Activated CD4-positive, alpha-beta T cell treated with anti-CD3 and anti-CD28 coated beads for 36 hours (primary cell): ENCODE data around the gene STAT4. TPM values are rescaled to one million over a fixed set of nuclear protein-coding genes. Genes with fewer than 3 reads are reported as not detected.

Experiments
- ATAC-seq: fragments of 200-7000 bp; cut with Tn5 transposase; one replicate; pipeline ENCODE4 v1.10.0; 2021; ENCODE audit warnings: mild to moderate bottlenecking, moderate library complexity
- CTCF ChIA-PET: fragments of 350-600 bp; sonication (Branson Sonifier 250); formaldehyde crosslinking; loops from one replicate; lab custom pipeline; 2021; ENCODE audit warnings: antibody characterized with exemption; lab: Charles Lee
- POLR2A ChIA-PET: fragments of 350-600 bp; sonication (Branson Sonifier 250); formaldehyde crosslinking; loops from one replicate; lab custom pipeline; 2021; ENCODE audit warnings: antibody characterized with exemption, inconsistent platforms; lab: Charles Lee
- DNase-seq: peaks from one replicate; pipeline ENCODE4 v3.0.0-alpha.2; 2020
- H3K27ac Mint-ChIP-seq: one replicate; pipeline ENCODE4 v1.8.0; 2021; ENCODE audit warnings: mixed read lengths
- H3K27me3 Mint-ChIP-seq: one replicate; pipeline ENCODE4 v1.8.0; 2021; ENCODE audit warnings: mixed read lengths
- H3K36me3 Mint-ChIP-seq: one replicate; pipeline ENCODE4 v1.8.0; 2021; ENCODE audit warnings: low read depth, mixed read lengths
- H3K4me1 Mint-ChIP-seq: one replicate; pipeline ENCODE4 v1.8.0; 2021; ENCODE audit warnings: mixed read lengths
- H3K4me3 Mint-ChIP-seq: one replicate; pipeline ENCODE4 v1.8.0; 2021; ENCODE audit warnings: mild to moderate bottlenecking, moderate library complexity, mixed read lengths
- H3K9me3 Mint-ChIP-seq: one replicate; pipeline ENCODE4 v1.8.0; 2021; ENCODE audit warnings: low read depth, mixed read lengths
- intact Hi-C, 2 experiments: fragments of 100-400 bp; cut with DNase I in 1 of 2; cut with micrococcal nuclease in 1 of 2; formaldehyde crosslinking; loops; one replicate each; pipeline versions ENCODE4 v1.14.2 to v1.15.1; 2022 to 2024; cut with DNase I, micrococcal nuclease
- total RNA-seq, 2 experiments: library from RNA; stranded (reverse); gene quantifications; one replicate each; pipeline ENCODE4 v1.2.3, GENCODE V29; 2021

The STAT4 gene
- total RNA-seq, 2 experiments from 2014 or later = 48.8 to 59.5 TPM

GRCh38 chr2:191012845-191013681 is 137.7 kb downstream of the STAT4 start:
- Mint-ChIP-seq H3K4me1 (peaks cover 40% of the 10 kb centered on the region), H3K4me3 (no peak overlapping the region), H3K9me3 (peaks cover 10% of the 10 kb centered on the region), H3K36me3 (peaks cover 25% of the 10 kb centered on the region), H3K27me3 (no peaks in the 10 kb centered on the region), H3K27ac (no peak overlapping the region)
- DNase-seq (no peak), ATAC-seq (peak; percentile 4)
- ChIA-PET POLR2A (interaction anchor here (0.6 to 3.7 kb wide), 3 partner anchors 10 to 1656 kb away, joined by 4 to 24 read pairs (median 8); no protein-coding TSS in a partner anchor), CTCF (interaction anchor here (0.6 to 3.1 kb wide), 7 partner anchors 8 to 142 kb away, joined by 3 to 13 read pairs (median 7); no protein-coding TSS in a partner anchor)
- intact Hi-C loops = loop anchor here (1.0 to 10.0 kb wide), 3 partner anchors 17 to 608 kb away; partner anchors contain the start of gene MFSD6 (in 1 of the 2)

- ChIA-PET POLR2A (interaction anchor here (1.2 to 3.7 kb wide), 2 partner anchors 10 to 15 kb away, joined by 4 to 24 read pairs; no protein-coding TSS in a partner anchor), CTCF (interaction anchor here (0.6 to 3.1 kb wide), 8 partner anchors 8 to 162 kb away, joined by 3 to 13 read pairs (median 5); no protein-coding TSS in a partner anchor)
- intact Hi-C loops = loop anchor here in 1 of 2 experiments (2.0 to 10.0 kb wide), 2 partner anchors 44 to 608 kb away; partner anchors contain the start of gene MFSD6
- DNase-seq (no peak), ATAC-seq (no peak)
- H3K36me3 Mint-ChIP-seq = peaks cover 32% of the 10 kb centered on the region
- H3K4me1 Mint-ChIP-seq = peaks cover 41% of the 10 kb centered on the region
- peaks cover 10% of the 10 kb centered on the region for H3K9me3 Mint-ChIP-seq
- no peak overlapping the region for H3K4me3 Mint-ChIP-seq
- no peak overlapping the region for H3K27ac Mint-ChIP-seq
- no peaks in the 10 kb centered on the region for H3K27me3 Mint-ChIP-seq
Measured at GRCh38 chr2:191012346-191012745, 138.4 kb downstream of the STAT4 start.

- H3K36me3 Mint-ChIP-seq = peaks cover 41% of the 10 kb centered on the region
- H3K4me3 Mint-ChIP-seq = no peak overlapping the region
- CTCF ChIA-PET = interaction anchor here (0.6 to 3.1 kb wide), 8 partner anchors 9 to 522 kb away, joined by 3 to 13 read pairs (median 5); no protein-coding TSS in a partner anchor
- intact Hi-C loops = loop anchor here in 1 of 2 experiments (10.0 kb wide), 1 partner anchor 606 kb away; the partner anchor contains the start of gene MFSD6
- no peak overlapping the region for H3K27ac Mint-ChIP-seq
- no peaks in the 10 kb centered on the region for H3K27me3 Mint-ChIP-seq
- peaks cover 43% of the 10 kb centered on the region for H3K4me1 Mint-ChIP-seq
- H3K9me3 Mint-ChIP-seq = peaks cover 6% of the 10 kb centered on the region
- DNase-seq = peak; percentile 36
- no peak for ATAC-seq
- POLR2A ChIA-PET = interaction anchor here (0.6 to 3.7 kb wide), 5 partner anchors 9 to 124 kb away, joined by 3 to 24 read pairs (median 3); no protein-coding TSS in a partner anchor
Measured at GRCh38 chr2:191010887-191011885, 139.6 kb downstream of the STAT4 start.

DNA sequence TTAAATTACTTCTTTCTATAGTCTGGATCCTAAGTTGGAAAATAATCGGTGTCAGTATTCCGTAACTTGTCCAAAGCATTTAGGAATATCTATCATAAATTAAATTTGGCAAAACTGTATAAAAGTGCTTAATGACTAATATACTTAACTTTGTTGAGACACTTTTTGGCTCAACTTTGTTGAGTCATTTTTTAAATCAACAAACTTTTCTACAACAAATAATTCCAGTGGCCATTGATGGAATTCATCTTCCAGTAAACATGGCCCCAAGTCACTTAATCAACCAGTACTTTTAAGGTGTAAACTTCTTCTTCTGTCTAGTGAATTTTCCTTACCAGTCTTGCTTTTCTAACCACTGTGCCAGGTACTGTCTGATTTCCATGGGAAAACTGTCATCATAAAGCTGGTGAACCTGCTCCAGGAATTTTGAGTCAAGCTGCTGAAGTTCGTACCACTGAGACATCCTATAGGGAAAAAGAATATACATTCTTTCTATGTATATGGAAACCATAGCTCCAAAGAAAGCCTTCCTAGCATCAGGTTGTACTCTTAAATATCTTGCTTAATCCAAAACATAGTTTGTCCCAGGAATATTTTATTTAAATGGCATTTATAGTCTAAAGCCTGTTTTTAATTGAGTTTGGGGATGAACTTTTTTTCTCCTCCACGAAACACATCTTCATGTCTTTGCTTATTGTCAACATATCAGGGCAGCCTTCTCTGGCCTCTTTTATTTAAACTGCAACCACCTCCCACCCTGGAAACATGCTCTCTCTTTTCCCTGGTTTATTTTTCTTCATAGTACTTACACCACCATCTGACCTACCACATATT is 141.0 kb downstream of the STAT4 start:
- H3K4me1 Mint-ChIP-seq = peaks cover 49% of the 10 kb centered on the region
- peaks cover 4% of the 10 kb centered on the region for H3K9me3 Mint-ChIP-seq
- peak overlapping the region; percentile 73 for H3K27ac Mint-ChIP-seq
- CTCF ChIA-PET = no interaction called here
- no peak for ATAC-seq
- DNase-seq = no peak
- no peaks in the 10 kb centered on the region for H3K27me3 Mint-ChIP-seq
- intact Hi-C loops = loop anchor here in 1 of 2 experiments (10.0 kb wide), 1 partner anchor 605 kb away; the partner anchor contains the start of gene MFSD6
- peak overlapping the region; percentile 28 for H3K4me3 Mint-ChIP-seq
- POLR2A ChIA-PET = no interaction called here
- peaks cover 52% of the 10 kb centered on the region for H3K36me3 Mint-ChIP-seq

DNA sequence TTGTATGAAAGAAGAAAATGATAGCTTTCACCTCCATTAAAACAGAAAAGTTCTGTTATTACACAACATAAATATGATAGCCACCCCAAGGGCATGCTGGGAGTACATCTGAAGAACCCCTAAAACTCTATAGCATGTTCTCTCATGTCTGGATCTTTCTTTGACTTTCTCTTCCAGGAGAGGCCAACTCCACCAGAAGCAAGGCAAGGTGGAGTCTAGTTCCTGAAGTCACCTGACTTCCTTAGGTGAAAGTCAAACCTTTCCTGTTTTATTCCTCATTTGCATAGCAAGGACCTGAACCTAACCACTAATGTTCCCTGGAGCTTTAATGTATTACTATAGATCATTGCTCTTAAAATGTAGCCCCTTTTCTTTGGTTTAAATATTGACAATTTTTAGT is 142.5 kb downstream of the STAT4 start:
- no peak for ATAC-seq
- Mint-ChIP-seq H3K9me3 (peaks cover 17% of the 10 kb centered on the region), H3K4me1 (peaks cover 61% of the 10 kb centered on the region), H3K27ac (peak overlapping the region; percentile 53), H3K36me3 (peaks cover 67% of the 10 kb centered on the region), H3K4me3 (no peak overlapping the region), H3K27me3 (no peaks in the 10 kb centered on the region)
- ChIA-PET CTCF (interaction anchor here (0.6 to 1.2 kb wide), 6 partner anchors 13 to 1298 kb away, joined by 3 to 4 read pairs (median 3); no protein-coding TSS in a partner anchor), POLR2A (interaction anchor here (0.6 kb wide), 1 partner anchor 126 kb away, joined by 3 read pairs; no protein-coding TSS in a partner anchor)
- no peak for DNase-seq
- intact Hi-C loops = no loop called here

DNA sequence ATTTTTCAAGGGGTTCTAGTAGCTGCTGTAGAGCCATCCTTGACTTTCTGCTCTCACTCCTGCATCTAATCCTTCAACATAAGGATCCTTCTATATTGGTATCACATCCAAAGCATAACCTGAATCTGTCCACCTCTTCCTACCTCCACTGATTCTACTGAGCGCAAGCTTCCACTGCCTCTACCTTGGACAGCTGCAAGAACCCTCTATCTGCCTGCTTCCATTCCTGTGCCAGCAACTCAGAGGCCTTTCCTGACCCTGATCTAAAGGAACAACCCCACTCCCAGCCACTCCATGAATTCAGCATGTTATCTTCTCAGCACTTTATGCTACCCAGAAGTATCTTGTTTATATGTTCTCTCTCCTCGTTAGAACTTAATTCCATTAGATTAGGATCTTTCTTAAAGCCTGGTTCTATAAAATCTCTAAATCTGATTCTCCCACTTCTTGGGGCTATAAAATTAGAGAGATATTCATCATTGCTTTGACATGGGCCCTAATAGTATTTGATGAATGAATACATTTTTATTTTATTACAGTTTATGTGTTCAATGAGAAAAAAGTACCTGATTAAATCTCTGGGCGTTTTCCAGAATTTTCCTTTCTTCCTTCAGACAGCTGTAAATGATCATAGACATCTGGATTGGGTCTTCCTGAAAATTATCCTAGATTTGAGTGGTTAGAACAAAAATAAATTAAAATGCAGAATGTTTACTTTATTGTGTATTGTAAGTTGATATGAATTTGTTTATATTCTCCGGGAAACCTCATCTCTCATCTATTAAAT is 143.6 kb downstream of the STAT4 start:
- Mint-ChIP-seq H3K9me3 (peaks cover 18% of the 10 kb centered on the region), H3K4me3 (no peak overlapping the region), H3K27ac (peak overlapping the region; percentile 62), H3K4me1 (peaks cover 68% of the 10 kb centered on the region), H3K36me3 (peaks cover 78% of the 10 kb centered on the region), H3K27me3 (no peaks in the 10 kb centered on the region)
- POLR2A ChIA-PET = no interaction called here
- CTCF ChIA-PET = interaction anchor here (0.7 to 1.2 kb wide), 6 partner anchors 12 to 43 kb away, joined by 3 to 4 read pairs (median 3); no protein-coding TSS in a partner anchor
- DNase-seq (no peak), ATAC-seq (no peak)
- intact Hi-C loops = no loop called here

DNA sequence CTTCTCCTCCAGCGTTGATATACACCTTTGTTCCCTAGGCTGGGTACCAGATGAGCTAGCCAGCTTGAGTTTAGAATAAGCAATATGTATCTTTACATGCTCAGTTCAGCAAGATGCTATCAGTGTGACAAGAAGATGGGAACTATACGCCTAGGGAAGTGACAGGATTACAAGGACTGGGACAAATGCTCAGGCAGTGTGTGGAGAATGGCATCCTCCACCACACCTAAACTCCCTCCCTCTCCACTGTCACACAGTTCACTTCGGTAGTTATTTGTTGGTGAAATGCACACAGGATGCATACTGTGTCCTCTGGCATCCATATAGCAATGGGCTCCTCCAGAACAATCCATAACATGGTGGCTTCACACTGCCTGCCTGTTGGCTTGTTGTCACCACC is 144.5 kb downstream of the STAT4 start:
- POLR2A ChIA-PET = interaction anchor here (1.1 kb wide), 1 partner anchor 109 kb away, joined by 4 read pairs; no protein-coding TSS in a partner anchor
- H3K27me3 Mint-ChIP-seq = no peaks in the 10 kb centered on the region
- DNase-seq = no peak
- no peak for ATAC-seq
- CTCF ChIA-PET = no interaction called here
- H3K9me3 Mint-ChIP-seq = peaks cover 18% of the 10 kb centered on the region
- H3K27ac Mint-ChIP-seq = peak overlapping the region; percentile 15
- H3K36me3 Mint-ChIP-seq = peaks cover 86% of the 10 kb centered on the region
- H3K4me3 Mint-ChIP-seq = no peak overlapping the region
- H3K4me1 Mint-ChIP-seq = peaks cover 69% of the 10 kb centered on the region
- intact Hi-C loops = no loop called here

DNA sequence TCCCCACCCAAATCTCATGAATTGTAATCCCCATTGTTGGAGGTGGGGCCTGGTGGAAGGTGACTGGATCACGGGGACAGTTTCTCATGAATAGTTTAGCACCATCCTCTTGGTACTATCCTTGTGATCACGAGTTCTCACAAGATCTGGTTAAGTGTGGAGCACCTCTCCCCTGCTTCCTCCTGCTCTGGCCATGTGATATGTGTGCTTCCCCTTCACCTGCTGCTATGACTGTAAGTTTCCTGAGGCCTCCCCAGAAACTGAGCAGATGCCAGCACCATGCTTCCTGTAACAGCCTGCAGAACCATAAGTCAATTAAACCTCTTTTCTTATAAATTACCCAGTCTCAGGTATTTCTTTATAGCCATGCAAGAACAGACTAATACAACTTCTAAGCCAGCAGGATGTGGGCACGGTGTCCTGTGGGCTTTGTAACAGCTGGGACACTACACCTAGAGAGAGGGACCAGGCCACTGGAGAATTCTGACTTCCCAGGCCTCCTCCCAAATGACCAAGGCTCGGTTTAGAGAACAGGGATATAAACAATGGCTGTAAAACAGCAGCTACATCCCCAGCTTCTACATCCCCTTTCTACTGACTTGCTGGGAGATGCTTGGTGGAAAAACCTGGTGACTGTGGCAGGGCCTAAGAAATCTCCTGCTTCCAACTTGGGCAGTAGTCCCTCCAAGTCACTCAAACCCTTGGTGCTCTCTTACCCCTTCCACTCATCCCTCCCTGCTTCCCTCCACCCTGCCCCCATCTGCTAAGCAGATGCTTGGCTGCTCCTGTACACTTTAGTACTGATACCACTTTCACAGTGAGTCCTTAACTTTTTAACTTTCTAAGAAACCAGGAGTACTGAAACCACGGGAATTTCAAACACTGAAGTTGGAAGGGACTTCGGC is 147.1 kb downstream of the STAT4 start:
- no peak overlapping the region for H3K4me3 Mint-ChIP-seq
- DNase-seq = no peak

More for the DNA sequence above, 147.1 kb downstream of the STAT4 start:
- Mint-ChIP-seq H3K27ac (peak overlapping the region; percentile 55), H3K9me3 (peaks cover 18% of the 10 kb centered on the region), H3K27me3 (no peaks in the 10 kb centered on the region), H3K4me1 (peaks cover 62% of the 10 kb centered on the region), H3K36me3 (peaks cover 100% of the 10 kb centered on the region)
- ChIA-PET POLR2A (no interaction called here), CTCF (interaction anchor here (1.4 kb wide), 1 partner anchor 8 kb away, joined by 3 read pairs; no protein-coding TSS in a partner anchor)
- intact Hi-C loops = loop anchor here in 1 of 2 experiments (5.0 kb wide), 2 partner anchors 76 to 106 kb away; no protein-coding TSS in a partner anchor
- ATAC-seq = peak; percentile 40
